Measurements from ENCODE around the gene TSPAN16. TPM values are rescaled to one million over a fixed set of nuclear protein-coding genes. Genes with fewer than 3 reads are reported as not detected.

TSPAN16 gene
- total and polyA plus RNA-seq, 2 of the 13 experiments (the other 11 are each of a cell fraction or from before 2014, with no cell fraction given) = not detected

GRCh38 chr19:11268783-11269267 lies 27.1 kb upstream of the TSPAN16 start (continued):
- peak; percentile 68; the same call in 1 of the 2 replicates for TF ChIP-seq ETV5 (CRISPR knock-in tag; IDR thresholded peaks at IDR 0.05; ENCODE audit: borderline replicate concordance)
- TF ChIP-seq TAF15 (IDR thresholded peaks at IDR 0.05; ENCODE audit: low read depth, low read length, poor library complexity, severe bottlenecking) = no peak
- TF ChIP-seq SOX6 (IDR thresholded peaks at IDR 0.05) = no peak
- TF ChIP-seq SOX6 (CRISPR knock-in tag; IDR thresholded peaks at IDR 0.05) = no peak
- no peak; the same call in 1 of the 2 replicates for TF ChIP-seq ARID5B (CRISPR knock-in tag; IDR thresholded peaks at IDR 0.05)
- no peak for TF ChIP-seq ZNF180 (CRISPR knock-in tag; IDR thresholded peaks at IDR 0.05; ENCODE audit: borderline replicate concordance, low read depth)
- TF ChIP-seq SOX13 (IDR thresholded peaks at IDR 0.05) = no peak
- TF ChIP-seq SOX13 (CRISPR knock-in tag; conservative IDR thresholded peaks at IDR 0.05 in 1 of 2, IDR thresholded peaks at IDR 0.05 in 1 of 2) = peak in 1 of 2 experiments; percentile 24; a peak in 1 of 4 replicates
- TF ChIP-seq TERF1 (CRISPR knock-in tag; IDR thresholded peaks at IDR 0.05) = no peak
- TF ChIP-seq FOXO1 (CRISPR knock-in tag; IDR thresholded peaks at IDR 0.05) = peak; percentile 19; the same call in 1 of the 2 replicates
- TF ChIP-seq RARA (CRISPR knock-in tag; IDR thresholded peaks at IDR 0.05) = peak; percentile 36; the same call in 1 of the 2 replicates
- no peak for TF ChIP-seq HNF4G (IDR thresholded peaks at IDR 0.05; ENCODE audit: borderline replicate concordance, low read depth, low read length)
- TF ChIP-seq HNF4G (CRISPR knock-in tag; IDR thresholded peaks at IDR 0.05; ENCODE audit: borderline replicate concordance, low read depth) = no peak
- no peak for TF ChIP-seq GATA4 (IDR thresholded peaks at IDR 0.05; ENCODE audit: borderline replicate concordance, low read depth)
- no peak for TF ChIP-seq FOXP1 (IDR thresholded peaks at IDR 0.05)
- TF ChIP-seq FOXP1 (CRISPR knock-in tag; IDR thresholded peaks at IDR 0.05) = no peak
- no peak for TF ChIP-seq GZF1 (CRISPR knock-in tag; IDR thresholded peaks at IDR 0.05)
- TF ChIP-seq STAT6 (CRISPR knock-in tag; IDR thresholded peaks at IDR 0.05; ENCODE audit: borderline replicate concordance) = no peak
- no peak for TF ChIP-seq ATF5 (CRISPR knock-in tag; IDR thresholded peaks at IDR 0.05; ENCODE audit: low read depth)
- no peak for TF ChIP-seq NCOR1 (IDR thresholded peaks at IDR 0.05; ENCODE audit: borderline replicate concordance, low read length)
- no peak for TF ChIP-seq ZNF670 (CRISPR knock-in tag; IDR thresholded peaks at IDR 0.05; ENCODE audit: borderline replicate concordance)
- TF ChIP-seq ZNF367 (CRISPR knock-in tag; IDR thresholded peaks at IDR 0.05; ENCODE audit: borderline replicate concordance) = no peak
